Raji (cell line): ENCODE data around the gene NPHP4.

Experiments
- POLR2A ChIP-seq: IDR thresholded peaks from 2 replicates; pipeline ENCODE4 v1.6.1; 2011; ENCODE audit warnings: low read depth, low read length, control low read depth; ENCODE audit not compliant: insufficient read depth

NPHP4 gene

DNA sequence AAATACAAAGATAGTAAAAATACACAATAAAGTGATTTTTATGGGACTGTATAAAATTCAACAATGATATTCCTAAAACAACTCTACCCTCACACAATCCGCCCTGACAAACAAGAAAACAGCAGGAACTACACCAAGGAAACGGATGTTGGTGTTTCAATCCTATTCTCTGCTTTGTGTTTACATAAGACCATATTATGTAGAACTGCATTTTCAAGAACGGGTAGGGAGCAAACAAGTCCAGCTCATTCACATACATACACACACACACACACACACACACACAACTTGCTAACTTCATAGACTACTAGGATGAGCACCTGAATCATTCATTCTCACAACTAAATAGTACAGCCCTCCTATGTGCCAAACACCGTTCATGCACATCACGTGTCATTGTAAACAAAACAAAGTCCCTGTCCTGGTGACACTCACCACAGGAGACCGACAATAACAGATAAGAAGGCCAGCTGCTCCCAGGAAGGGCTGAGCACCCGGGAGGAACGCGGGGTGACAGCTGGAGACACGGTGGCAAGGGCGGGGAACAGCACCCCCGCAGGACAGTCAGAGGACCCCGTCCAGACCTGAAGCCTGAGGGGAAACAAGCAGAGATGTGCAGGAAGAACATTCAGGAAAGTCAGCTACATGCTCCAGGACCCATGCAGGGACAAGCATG, 43.0 kb downstream of the NPHP4 start:
- no peak for TF ChIP-seq POLR2A

DNA sequence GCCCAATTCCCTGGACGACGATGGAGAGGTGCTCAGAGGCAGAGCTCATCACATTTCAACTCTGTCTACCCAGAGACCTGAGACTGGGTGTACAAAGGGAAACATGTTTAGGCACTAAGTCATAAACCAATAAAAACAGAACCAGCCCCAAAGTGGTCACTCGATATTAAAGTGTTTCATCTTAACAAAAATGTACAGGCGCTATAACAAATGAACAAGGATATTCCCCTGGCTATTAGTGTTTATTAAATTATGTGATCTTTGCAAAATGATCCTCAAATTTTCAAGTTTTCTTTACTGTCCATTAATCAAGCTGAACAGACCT, 43.6 kb downstream of the NPHP4 start:
- no peak for TF ChIP-seq POLR2A

- TF ChIP-seq POLR2A: no peak
Measured at GRCh38 chr1:5947978-5948680, 44.1 kb downstream of the NPHP4 start.

- no peak for TF ChIP-seq POLR2A
Measured at GRCh38 chr1:5947071-5947821, 45.0 kb downstream of the NPHP4 start.

DNA sequence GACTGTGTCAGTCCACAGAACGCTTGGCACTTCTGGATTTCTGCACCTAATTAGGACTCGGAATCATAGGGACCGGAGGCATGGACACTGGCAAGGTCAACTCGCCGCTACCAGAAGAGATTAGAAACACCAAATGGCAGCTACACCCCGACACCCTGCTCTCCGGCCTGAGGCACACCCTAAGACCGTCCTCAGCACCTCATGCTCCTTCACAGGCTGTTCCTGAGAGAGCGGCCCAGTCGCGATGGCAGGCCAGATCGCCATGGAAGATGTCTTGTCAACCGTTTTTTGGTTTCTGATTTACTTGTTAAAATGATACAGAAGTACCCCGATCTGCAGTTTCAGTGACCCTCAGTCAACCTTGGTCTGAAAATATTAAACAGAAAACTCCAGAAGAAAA, 46.8 kb downstream of the NPHP4 start:
- no peak for TF ChIP-seq POLR2A

DNA sequence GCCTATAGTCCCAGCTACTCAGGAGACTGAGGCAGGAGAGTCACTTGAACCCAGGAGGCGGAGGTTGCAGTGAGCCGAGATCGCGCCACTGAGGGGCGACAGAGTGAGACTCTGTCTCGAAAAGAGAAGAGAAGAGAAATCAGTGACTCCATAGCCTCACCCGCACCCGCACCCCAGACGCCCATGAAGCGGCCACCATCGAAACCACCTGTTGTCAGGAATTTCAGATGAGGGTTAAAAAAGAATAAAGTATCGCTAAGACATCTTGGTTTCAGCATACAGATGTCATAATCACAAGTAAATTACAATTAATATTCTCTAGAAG, 47.4 kb downstream of the NPHP4 start:
- no peak for TF ChIP-seq POLR2A

DNA sequence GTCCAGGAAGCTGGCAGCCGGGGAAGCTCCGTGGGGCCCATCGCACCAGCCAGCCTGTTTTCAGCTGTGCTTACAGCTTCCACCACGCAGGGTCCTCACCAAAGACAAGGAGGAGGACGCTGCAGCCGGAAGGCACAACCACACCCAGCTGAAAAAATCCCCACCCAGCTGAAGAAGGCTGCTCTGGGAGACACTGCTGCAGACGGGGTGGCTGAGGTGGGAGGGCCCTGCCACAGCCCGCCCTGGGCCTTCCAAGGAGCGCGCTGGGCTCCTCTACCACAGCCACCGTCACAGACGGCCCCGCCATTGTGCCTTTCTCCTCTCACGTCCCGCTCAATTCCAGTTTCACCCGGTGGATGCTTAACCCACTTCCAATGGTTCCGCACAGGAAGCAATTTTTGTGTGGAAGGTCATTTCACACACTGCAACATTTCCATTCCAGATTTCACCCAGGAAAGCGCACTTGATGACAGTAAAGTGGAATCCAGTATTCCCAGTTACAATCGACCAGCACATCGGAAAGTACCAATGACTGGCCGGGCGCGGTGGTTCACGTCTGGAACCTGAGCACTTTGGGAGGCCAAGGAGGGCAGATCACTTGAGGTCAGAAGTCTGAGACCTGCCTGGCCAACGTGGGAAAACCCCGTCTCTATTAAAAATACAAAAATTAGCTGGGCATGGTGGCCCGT, 47.9 kb downstream of the NPHP4 start:
- no peak for TF ChIP-seq POLR2A

DNA sequence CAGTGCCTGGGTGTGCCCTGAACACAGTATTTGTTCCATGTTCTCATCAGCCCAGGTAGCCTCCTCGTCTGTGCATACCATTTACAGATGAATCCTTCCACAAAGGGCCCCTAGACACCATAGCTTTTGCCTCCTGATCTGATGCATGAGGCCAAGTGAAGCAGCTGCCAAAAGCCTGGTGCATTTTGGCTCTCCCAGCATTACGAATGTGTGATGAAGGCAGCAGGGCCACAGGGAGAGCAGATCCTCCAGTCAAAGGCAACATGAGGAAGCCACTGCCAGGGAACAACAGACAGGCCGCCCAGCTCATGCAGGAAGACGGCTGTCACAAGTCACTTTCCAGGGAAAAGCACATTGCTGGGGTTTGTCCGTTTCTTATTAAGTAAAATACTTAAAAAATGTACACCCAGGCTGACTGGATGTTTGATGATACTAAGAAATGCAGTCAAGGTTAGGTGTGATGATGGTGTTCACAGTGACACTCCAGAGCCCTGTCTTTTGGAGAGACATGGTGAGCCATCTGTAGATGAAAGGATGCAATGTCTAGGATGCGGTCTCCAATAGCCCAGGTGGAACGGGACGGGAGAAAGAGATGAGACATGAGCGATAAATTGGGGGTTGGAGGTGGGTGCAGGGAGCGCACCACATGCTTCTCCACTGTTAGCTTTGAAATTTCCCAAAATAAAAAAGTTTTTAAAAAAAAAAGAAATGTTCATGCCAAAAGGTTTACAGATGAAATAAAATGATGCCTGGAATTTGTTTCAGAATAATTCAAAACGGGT, 48.7 kb downstream of the NPHP4 start:
- no peak for TF ChIP-seq POLR2A

DNA sequence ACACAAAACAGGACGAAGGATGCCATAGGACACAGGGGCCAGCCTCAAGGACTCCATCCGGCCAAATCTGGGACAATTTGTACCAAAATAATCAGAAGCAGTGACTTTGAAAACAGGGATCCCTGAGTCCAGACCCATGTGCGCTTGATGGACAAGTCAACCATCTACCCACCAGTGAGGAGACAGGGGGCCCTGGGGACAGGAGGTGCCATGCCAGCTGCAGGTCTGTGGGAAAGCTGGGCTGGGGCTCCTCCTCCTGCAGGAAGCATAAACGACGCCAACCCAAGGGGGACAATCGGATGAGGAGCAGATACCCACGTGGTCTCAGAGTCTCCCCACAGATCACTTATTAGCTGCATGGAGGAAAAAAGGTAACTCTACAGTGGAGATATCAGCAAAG, 50.6 kb downstream of the NPHP4 start:
- no peak for TF ChIP-seq POLR2A

DNA sequence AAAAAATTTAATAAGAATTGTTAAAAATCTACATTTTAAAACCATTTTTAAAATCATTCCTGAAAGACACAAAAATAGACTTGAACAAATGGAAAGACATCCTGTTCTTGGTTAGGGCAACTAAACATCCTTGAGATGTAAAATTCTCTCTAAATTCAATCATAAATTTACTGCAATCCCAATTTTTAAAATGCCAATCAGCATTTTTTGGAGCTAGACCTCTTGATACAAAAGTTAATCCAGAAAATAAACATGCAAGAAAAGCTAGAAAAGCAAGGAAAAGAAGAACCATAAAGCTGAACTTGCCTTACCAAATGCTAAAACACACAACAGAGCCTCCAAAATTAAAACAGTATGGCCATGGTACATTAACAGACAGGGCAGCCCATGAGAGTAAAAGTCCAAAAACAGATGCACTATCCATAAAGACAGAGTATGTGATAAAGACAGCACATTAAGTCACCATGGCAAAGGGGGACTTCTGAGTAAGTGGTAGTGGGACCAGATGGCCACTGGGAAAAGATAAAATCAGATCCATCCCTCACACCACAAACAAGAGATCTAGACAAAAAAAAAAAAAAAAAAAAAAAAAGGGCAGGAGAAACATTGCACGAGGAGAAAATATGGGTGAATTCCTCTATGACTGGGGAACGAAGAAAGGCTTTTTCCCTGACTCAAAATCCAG, 51.4 kb downstream of the NPHP4 start:
- no peak for TF ChIP-seq POLR2A

- no peak for TF ChIP-seq POLR2A
Measured at GRCh38 chr1:5939271-5940170, 52.7 kb downstream of the NPHP4 start.

DNA sequence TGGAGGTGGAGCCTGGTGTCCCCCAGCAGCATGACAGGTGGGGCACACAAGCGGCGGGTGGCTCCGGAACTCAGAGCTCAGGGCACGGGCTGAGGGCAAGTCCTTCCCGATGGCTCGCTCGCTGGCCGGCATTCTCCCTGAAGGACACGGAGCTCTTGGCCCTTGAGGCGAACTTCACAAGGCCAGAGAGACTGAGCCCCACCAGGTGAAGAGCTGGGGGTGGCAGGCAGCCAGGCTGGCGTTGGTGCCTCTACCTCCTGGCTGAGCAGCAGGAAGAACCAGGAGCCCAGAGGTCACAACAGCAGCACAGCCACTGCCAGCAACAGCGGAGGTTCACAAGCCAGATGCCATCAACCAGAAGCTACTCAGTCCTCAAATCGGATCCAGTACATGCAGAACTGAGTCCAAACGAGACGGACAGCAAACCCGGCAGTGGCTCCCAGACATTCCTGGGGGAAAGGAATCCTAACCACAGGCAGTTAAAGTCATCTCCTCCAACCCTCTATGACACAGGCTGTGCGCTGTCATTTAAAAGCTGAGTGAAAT, 54.1 kb downstream of the NPHP4 start:
- TF ChIP-seq POLR2A: no peak

- TF ChIP-seq POLR2A: no peak
Measured at GRCh38 chr1:5937373-5937857, 54.8 kb downstream of the NPHP4 start.

DNA sequence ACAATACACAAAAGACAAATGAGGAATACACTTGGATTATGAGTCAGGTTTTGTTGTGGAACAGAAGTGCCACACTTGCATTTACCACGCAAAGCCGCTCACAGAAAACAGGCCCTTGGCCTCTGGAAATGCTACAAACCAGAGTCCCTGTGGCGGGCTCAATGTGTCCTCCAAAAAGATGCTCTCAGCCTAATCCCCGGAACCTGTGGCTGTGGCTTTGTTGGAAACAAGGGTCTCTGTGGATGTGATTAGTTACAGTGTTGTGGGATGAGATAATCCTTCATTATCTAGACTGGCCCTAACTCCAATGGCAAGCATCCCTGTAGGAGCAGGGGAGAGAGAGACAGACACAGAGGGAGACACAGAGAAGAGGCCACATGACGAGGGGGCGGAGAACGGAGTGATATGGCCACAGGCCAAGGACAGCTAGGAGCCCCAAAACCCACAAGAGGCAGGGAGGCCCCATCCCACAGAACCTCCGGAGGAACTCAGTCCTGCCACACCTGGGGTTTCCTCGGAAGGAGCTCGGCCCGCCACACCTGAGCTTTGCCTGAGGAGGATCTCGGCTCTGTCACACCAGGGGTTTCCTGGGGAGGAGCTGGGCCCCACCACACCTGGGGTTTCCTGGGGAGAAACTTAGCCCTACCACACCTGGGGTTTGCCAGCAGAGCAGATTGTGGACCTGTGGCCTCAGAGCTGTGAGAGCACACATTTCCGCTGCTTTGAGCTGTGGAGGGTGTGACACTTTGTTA, 55.4 kb downstream of the NPHP4 start:
- no peak for TF ChIP-seq POLR2A
